ENCODE measurements around the gene SMARCD2.

DNA sequence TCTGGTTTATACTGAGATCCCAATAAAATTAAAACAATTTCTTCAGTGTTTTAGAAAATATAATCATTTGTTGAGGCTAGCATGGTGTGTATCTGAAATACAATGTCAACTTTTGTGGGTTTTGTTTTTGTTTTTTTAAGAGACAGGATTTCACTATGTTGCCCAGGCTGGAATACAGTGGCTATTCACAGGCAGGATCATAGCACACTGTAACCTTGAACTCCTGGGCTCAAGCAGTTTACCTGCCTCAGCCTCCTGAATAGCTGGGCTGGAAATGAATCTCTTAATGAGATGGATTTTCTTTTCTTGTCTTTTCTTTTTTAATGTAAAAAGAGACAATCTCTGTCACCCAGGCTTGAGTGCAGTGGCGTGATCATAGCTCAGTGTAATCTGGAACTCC, 56.4 kb downstream of the SMARCD2 start:
- TF ChIP-seq, protein P1, sequence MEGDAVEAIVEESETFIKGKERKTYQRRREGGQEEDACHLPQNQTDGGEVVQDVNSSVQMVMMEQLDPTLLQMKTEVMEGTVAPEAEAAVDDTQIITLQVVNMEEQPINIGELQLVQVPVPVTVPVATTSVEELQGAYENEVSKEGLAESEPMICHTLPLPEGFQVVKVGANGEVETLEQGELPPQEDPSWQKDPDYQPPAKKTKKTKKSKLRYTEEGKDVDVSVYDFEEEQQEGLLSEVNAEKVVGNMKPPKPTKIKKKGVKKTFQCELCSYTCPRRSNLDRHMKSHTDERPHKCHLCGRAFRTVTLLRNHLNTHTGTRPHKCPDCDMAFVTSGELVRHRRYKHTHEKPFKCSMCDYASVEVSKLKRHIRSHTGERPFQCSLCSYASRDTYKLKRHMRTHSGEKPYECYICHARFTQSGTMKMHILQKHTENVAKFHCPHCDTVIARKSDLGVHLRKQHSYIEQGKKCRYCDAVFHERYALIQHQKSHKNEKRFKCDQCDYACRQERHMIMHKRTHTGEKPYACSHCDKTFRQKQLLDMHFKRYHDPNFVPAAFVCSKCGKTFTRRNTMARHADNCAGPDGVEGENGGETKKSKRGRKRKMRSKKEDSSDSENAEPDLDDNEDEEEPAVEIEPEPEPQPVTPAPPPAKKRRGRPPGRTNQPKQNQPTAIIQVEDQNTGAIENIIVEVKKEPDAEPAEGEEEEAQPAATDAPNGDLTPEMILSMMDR (IDR thresholded peaks at IDR 0.05) = no peak
- TF ChIP-seq POLR2A (IDR thresholded peaks at IDR 0.05; ENCODE audit: low read length) = no peak
- TF ChIP-seq, protein P2, sequence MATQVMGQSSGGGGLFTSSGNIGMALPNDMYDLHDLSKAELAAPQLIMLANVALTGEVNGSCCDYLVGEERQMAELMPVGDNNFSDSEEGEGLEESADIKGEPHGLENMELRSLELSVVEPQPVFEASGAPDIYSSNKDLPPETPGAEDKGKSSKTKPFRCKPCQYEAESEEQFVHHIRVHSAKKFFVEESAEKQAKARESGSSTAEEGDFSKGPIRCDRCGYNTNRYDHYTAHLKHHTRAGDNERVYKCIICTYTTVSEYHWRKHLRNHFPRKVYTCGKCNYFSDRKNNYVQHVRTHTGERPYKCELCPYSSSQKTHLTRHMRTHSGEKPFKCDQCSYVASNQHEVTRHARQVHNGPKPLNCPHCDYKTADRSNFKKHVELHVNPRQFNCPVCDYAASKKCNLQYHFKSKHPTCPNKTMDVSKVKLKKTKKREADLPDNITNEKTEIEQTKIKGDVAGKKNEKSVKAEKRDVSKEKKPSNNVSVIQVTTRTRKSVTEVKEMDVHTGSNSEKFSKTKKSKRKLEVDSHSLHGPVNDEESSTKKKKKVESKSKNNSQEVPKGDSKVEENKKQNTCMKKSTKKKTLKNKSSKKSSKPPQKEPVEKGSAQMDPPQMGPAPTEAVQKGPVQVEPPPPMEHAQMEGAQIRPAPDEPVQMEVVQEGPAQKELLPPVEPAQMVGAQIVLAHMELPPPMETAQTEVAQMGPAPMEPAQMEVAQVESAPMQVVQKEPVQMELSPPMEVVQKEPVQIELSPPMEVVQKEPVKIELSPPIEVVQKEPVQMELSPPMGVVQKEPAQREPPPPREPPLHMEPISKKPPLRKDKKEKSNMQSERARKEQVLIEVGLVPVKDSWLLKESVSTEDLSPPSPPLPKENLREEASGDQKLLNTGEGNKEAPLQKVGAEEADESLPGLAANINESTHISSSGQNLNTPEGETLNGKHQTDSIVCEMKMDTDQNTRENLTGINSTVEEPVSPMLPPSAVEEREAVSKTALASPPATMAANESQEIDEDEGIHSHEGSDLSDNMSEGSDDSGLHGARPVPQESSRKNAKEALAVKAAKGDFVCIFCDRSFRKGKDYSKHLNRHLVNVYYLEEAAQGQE (IDR thresholded peaks at IDR 0.05) = no peak
- TF ChIP-seq, protein P3, sequence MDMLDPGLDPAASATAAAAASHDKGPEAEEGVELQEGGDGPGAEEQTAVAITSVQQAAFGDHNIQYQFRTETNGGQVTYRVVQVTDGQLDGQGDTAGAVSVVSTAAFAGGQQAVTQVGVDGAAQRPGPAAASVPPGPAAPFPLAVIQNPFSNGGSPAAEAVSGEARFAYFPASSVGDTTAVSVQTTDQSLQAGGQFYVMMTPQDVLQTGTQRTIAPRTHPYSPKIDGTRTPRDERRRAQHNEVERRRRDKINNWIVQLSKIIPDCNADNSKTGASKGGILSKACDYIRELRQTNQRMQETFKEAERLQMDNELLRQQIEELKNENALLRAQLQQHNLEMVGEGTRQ (IDR thresholded peaks at IDR 0.05) = no peak

Measured in A549 (cell line).